OCI-LY1 (cell line): Measurements from ENCODE around the gene GLP2R.

ENCODE experiments used
- H2AFZ ChIP-seq: fragments of 200-600 bp; sonication (generic), shearing (Covaris generic); 2 replicates; pipeline ENCODE4 v1.6.0; 2014; ENCODE audit warnings: antibody characterized with exemption, mild to moderate bottlenecking, low read length
- H3F3A ChIP-seq: fragments of 200-600 bp; sonication (generic), shearing (Covaris generic); 2 replicates; pipeline ENCODE4 v1.6.0; 2014; ENCODE audit warnings: mild to moderate bottlenecking, antibody characterized with exemption, low read length, moderate library complexity; ENCODE audit not compliant: insufficient read depth
- H3K27ac ChIP-seq: fragments of 200-600 bp; sonication (generic); 2 replicates; pipeline ENCODE4 v1.5.1; 2014; ENCODE audit warnings: low read length, mixed run types, mild to moderate bottlenecking, low read depth; ENCODE audit not compliant: poor library complexity, severe bottlenecking
- H3K27me3 ChIP-seq: fragments of 200-600 bp; sonication (generic); 2 replicates; pipeline ENCODE4 v1.6.0; 2014; ENCODE audit warnings: antibody characterized with exemption, mild to moderate bottlenecking, low read length, moderate library complexity; ENCODE audit not compliant: insufficient read depth
- H3K36me3 ChIP-seq: fragments of 200-600 bp; sonication (generic); 2 replicates; pipeline ENCODE4 v1.6.1; 2014; ENCODE audit warnings: mild to moderate bottlenecking, antibody characterized with exemption, low read length, moderate library complexity, mixed read lengths; ENCODE audit not compliant: insufficient read depth
- H3K4me1 ChIP-seq: fragments of 200-600 bp; sonication (generic); 2 replicates; pipeline ENCODE4 v1.5.1; 2014; ENCODE audit warnings: mild to moderate bottlenecking, low read length, moderate library complexity; ENCODE audit not compliant: insufficient read depth, severe bottlenecking
- H3K4me2 ChIP-seq: fragments of 200-600 bp; sonication (generic), shearing (Covaris generic); 2 replicates; pipeline ENCODE4 v1.6.1; 2014; ENCODE audit warnings: low read length
- H3K4me3 ChIP-seq: fragments of 200-600 bp; sonication (generic); 2 replicates; pipeline ENCODE4 v1.5.1; 2014; ENCODE audit warnings: low read length, low read depth, mild to moderate bottlenecking, mixed read lengths; ENCODE audit not compliant: poor library complexity, severe bottlenecking
- H3K79me2 ChIP-seq: fragments of 200-600 bp; shearing (Covaris generic); 2 replicates; pipeline ENCODE4 v1.6.1; 2016; ENCODE audit warnings: mixed run types, low read length, mixed read lengths; ENCODE audit not compliant: insufficient read depth
- H3K9ac ChIP-seq: fragments of 200-600 bp; sonication (generic), shearing (Covaris generic); 2 replicates; pipeline ENCODE4 v1.6.1; 2014; ENCODE audit warnings: mild to moderate bottlenecking, low read length, mixed read lengths
- H3K9me2 ChIP-seq: fragments of 200-600 bp; sonication (generic), shearing (Covaris generic); 2 replicates; pipeline ENCODE4 v1.6.1; 2014; ENCODE audit warnings: low read depth, mild to moderate bottlenecking, low read length, mixed read lengths
- H3K9me3 ChIP-seq: fragments of 200-600 bp; shearing (Covaris generic); 2 replicates; pipeline ENCODE4 v1.6.1; 2014; ENCODE audit warnings: low read length, mixed read lengths
- H4K20me1 ChIP-seq: fragments of 200-600 bp; sonication (generic), shearing (Covaris generic); 2 replicates; pipeline ENCODE4 v1.6.0; 2016; ENCODE audit warnings: mild to moderate bottlenecking, low read length; ENCODE audit not compliant: insufficient read depth
- CTCF ChIP-seq: fragments of 200-600 bp; sonication (generic), shearing (Covaris generic); IDR thresholded peaks from 2 replicates; pipeline ENCODE4 v1.5.1; 2017; ENCODE audit warnings: mild to moderate bottlenecking, antibody characterized with exemption, low read length, moderate library complexity, mixed read lengths
- EZH2 ChIP-seq: fragments of 200-600 bp; sonication (generic), shearing (Covaris generic); IDR thresholded peaks from 2 replicates; pipeline ENCODE4 v1.8.0; 2017; ENCODE audit warnings: borderline replicate concordance, mixed run types, mild to moderate bottlenecking, antibody characterized with exemption, low read length, moderate library complexity, mixed read lengths

Gene GLP2R

GRCh38 chr17:9837551-9838471 lies 12.1 kb downstream of the GLP2R start:
- Histone ChIP-seq H2AFZ (no peak overlapping the region), H3K27ac (no peak overlapping the region)

GRCh38 chr17:9839433-9839832 lies 13.7 kb downstream of the GLP2R start:
- no peak for TF ChIP-seq EZH2
- TF ChIP-seq CTCF, result no peak
- no peaks in the 10 kb centered on the region for H3K9me3 ChIP-seq
- no peak overlapping the region for H3K9ac ChIP-seq
- no peak overlapping the region for H2AFZ ChIP-seq
- no peaks in the 10 kb centered on the region for H3K4me1 ChIP-seq
- no peaks in the 10 kb centered on the region for H4K20me1 ChIP-seq
- no peaks in the 10 kb centered on the region for H3K36me3 ChIP-seq
- no peaks in the 10 kb centered on the region for H3K79me2 ChIP-seq
- H3K9me2 ChIP-seq, result no peaks in the 10 kb centered on the region
- H3K27ac ChIP-seq, result no peak overlapping the region
- no peaks in the 10 kb centered on the region for H3F3A ChIP-seq
- H3K4me3 ChIP-seq, result no peak overlapping the region
- no peaks in the 10 kb centered on the region for H3K27me3 ChIP-seq
- H3K4me2 ChIP-seq, result no peak overlapping the region

More at GRCh38 chr17:9837551-9838471, 12.1 kb downstream of the GLP2R start:
- no peaks in the 10 kb centered on the region for H3F3A ChIP-seq
- no peaks in the 10 kb centered on the region for H3K79me2 ChIP-seq
- H3K9me3 ChIP-seq, result no peaks in the 10 kb centered on the region
- TF ChIP-seq CTCF, result no peak
- no peak for TF ChIP-seq EZH2
- no peak overlapping the region for H3K4me3 ChIP-seq
- no peaks in the 10 kb centered on the region for H3K36me3 ChIP-seq
- H3K4me1 ChIP-seq, result no peaks in the 10 kb centered on the region
- H3K4me2 ChIP-seq, result no peak overlapping the region
- H3K9ac ChIP-seq, result no peak overlapping the region
- H3K27me3 ChIP-seq, result no peaks in the 10 kb centered on the region
- H3K9me2 ChIP-seq, result no peaks in the 10 kb centered on the region
- no peaks in the 10 kb centered on the region for H4K20me1 ChIP-seq

- Histone ChIP-seq H3K9ac (no peak overlapping the region), H3K36me3 (no peaks in the 10 kb centered on the region), H3K9me3 (no peaks in the 10 kb centered on the region), H3K27ac (no peak overlapping the region), H3K4me1 (no peaks in the 10 kb centered on the region), H3K9me2 (no peaks in the 10 kb centered on the region), H3K4me2 (no peak overlapping the region), H3F3A (no peaks in the 10 kb centered on the region), H3K27me3 (no peaks in the 10 kb centered on the region), H3K4me3 (no peak overlapping the region), H3K79me2 (no peaks in the 10 kb centered on the region), H4K20me1 (no peaks in the 10 kb centered on the region), H2AFZ (no peak overlapping the region)
- no peak for TF ChIP-seq CTCF
- TF ChIP-seq EZH2, result no peak
Observed at GRCh38 chr17:9842057-9842758, 16.5 kb downstream of the GLP2R start.
